ENCODE data around the gene CISD1. TPM values are rescaled to one million over a fixed set of nuclear protein-coding genes. Genes with fewer than 3 reads are reported as not detected.

The CISD1 gene
- total and polyA plus RNA-seq, 9 of the 15 experiments (the other 6 are each of a cell fraction or from before 2014, with no cell fraction given): 35.8 to 342 (median 118) TPM

- H3K4me2 ChIP-seq (ENCODE audit: insufficient read depth, low read length): no peak overlapping the region
- WGBS (ENCODE audit: insufficient coverage, low coverage, missing lambda C conversion rate): 87% methylated on average over 1 of the region's 1 CpG
- H3K4me3 ChIP-seq: no peak overlapping the region
- in situ Hi-C loops (cut with MboI) (no loop called here), intact Hi-C loops (cut with micrococcal nuclease) (no loop called here)
- H4K20me1 ChIP-seq (replicated peaks; ENCODE audit: control insufficient read depth, insufficient read depth, low read length): no peaks in the 10 kb centered on the region
- no peaks in the 10 kb centered on the region for H3K9me3 ChIP-seq (replicated peaks; ENCODE audit: control insufficient read depth, insufficient read depth, low read depth, low read length)
- H3K4me1 ChIP-seq (replicated peaks in 1 of 2; ENCODE audit: control insufficient read depth in 2 of 2, insufficient read depth in 2 of 2, low read length in 2 of 2): no peaks in the 10 kb centered on the region
- DNase-seq (ENCODE audit: extremely low read depth in 1 of 4, low spot score in 3 of 4): no peak
- ATAC-seq: no peak
- BruUV-seq (replicated peaks): no TSS peak
- no peaks in the 10 kb centered on the region for H3K9me1 ChIP-seq (ENCODE audit: control insufficient read depth, insufficient read depth, low read length)
- H3K27ac ChIP-seq (ENCODE audit: extremely low read depth, low read depth, low read length): no peak overlapping the region
- peaks cover 8% of the 10 kb centered on the region; the same call in 2 of the 3 replicates for H3K79me2 ChIP-seq (ENCODE audit: control insufficient read depth, insufficient read depth, low read length)
- FAIRE-seq: no peak
- POLR2A ChIA-PET: no interaction called here
- CTCF ChIA-PET (ENCODE audit: low intra/inter-chr PET ratio): no interaction called here
- H2AFZ ChIP-seq (ENCODE audit: low read depth, low read length): no peak overlapping the region
- no peak overlapping the region for H3K9ac ChIP-seq (ENCODE audit: insufficient read depth in 1 of 2, low read depth in 2 of 2, low read length in 2 of 2)
- no peaks in the 10 kb centered on the region for H3K36me3 ChIP-seq (ENCODE audit: control insufficient read depth, insufficient read depth, low read length)
- H3K27me3 ChIP-seq (ENCODE audit: control insufficient read depth in 2 of 2, insufficient read depth in 2 of 2, low read length in 2 of 2): no peaks in the 10 kb centered on the region
- TF ChIP-seq MBD1 (CRISPR knock-in tag; IDR thresholded peaks at IDR 0.05) (no peak), MLLT1 (IDR thresholded peaks at IDR 0.05) (no peak), ZEB2 (IDR thresholded peaks at IDR 0.05) (no peak), FOXO4 (CRISPR knock-in tag; IDR thresholded peaks at IDR 0.05) (no peak), CTCF (IDR thresholded peaks at IDR 0.05 in 2 of 3, conservative IDR thresholded peaks at IDR 0.05 in 1 of 3; ENCODE audit: insufficient read depth in 2 of 3, low read depth in 1 of 3, low read length in 3 of 3) (no peak), HOMEZ (CRISPR knock-in tag; IDR thresholded peaks at IDR 0.05) (no peak), LCOR (CRISPR knock-in tag; IDR thresholded peaks at IDR 0.05) (no peak), GATAD2A (IDR thresholded peaks at IDR 0.05) (no peak), RFX5 (IDR thresholded peaks at IDR 0.05; ENCODE audit: low read depth, low read length) (no peak), ZC3H4 (CRISPR knock-in tag; IDR thresholded peaks at IDR 0.05; ENCODE audit: borderline replicate concordance) (no peak), SNAPC5 (CRISPR knock-in tag; IDR thresholded peaks at IDR 0.05) (no peak), HDAC8 (tag; IDR thresholded peaks at IDR 0.05) (no peak), ZNF740 (CRISPR knock-in tag; IDR thresholded peaks at IDR 0.05) (no peak), ZNF740 (tag; IDR thresholded peaks at IDR 0.05) (no peak)
Observed at GRCh38 chr10:58254644-58255043, 14.3 kb upstream of the CISD1 start.
